ENCODE measurements around the gene NT5DC4.

- TF ChIP-seq, protein P1, sequence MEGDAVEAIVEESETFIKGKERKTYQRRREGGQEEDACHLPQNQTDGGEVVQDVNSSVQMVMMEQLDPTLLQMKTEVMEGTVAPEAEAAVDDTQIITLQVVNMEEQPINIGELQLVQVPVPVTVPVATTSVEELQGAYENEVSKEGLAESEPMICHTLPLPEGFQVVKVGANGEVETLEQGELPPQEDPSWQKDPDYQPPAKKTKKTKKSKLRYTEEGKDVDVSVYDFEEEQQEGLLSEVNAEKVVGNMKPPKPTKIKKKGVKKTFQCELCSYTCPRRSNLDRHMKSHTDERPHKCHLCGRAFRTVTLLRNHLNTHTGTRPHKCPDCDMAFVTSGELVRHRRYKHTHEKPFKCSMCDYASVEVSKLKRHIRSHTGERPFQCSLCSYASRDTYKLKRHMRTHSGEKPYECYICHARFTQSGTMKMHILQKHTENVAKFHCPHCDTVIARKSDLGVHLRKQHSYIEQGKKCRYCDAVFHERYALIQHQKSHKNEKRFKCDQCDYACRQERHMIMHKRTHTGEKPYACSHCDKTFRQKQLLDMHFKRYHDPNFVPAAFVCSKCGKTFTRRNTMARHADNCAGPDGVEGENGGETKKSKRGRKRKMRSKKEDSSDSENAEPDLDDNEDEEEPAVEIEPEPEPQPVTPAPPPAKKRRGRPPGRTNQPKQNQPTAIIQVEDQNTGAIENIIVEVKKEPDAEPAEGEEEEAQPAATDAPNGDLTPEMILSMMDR (IDR thresholded peaks at IDR 0.05) = no peak
- TF ChIP-seq RAD21 (conservative IDR thresholded peaks at IDR 0.05 in 1 of 2, IDR thresholded peaks at IDR 0.05 in 1 of 2) (no peak), POLR2AphosphoS2 (conservative IDR thresholded peaks at IDR 0.05; ENCODE audit: low read length) (no peak), POLR2A (IDR thresholded peaks at IDR 0.05; ENCODE audit: low read length) (no peak), RCOR1 (IDR thresholded peaks at IDR 0.05; ENCODE audit: low read depth, low read length) (no peak), SREBF2 (IDR thresholded peaks at IDR 0.05) (no peak), CEBPB (IDR thresholded peaks at IDR 0.05) (no peak), ZC3H11A (IDR thresholded peaks at IDR 0.05) (no peak), MYC (IDR thresholded peaks at IDR 0.05; ENCODE audit: borderline replicate concordance, low read length) (no peak), EP300 (IDR thresholded peaks at IDR 0.05) (no peak)
- TF ChIP-seq, protein P2, sequence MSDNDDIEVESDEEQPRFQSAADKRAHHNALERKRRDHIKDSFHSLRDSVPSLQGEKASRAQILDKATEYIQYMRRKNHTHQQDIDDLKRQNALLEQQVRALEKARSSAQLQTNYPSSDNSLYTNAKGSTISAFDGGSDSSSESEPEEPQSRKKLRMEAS (IDR thresholded peaks at IDR 0.05) = no peak
- TF ChIP-seq, protein P3, sequence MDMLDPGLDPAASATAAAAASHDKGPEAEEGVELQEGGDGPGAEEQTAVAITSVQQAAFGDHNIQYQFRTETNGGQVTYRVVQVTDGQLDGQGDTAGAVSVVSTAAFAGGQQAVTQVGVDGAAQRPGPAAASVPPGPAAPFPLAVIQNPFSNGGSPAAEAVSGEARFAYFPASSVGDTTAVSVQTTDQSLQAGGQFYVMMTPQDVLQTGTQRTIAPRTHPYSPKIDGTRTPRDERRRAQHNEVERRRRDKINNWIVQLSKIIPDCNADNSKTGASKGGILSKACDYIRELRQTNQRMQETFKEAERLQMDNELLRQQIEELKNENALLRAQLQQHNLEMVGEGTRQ (IDR thresholded peaks at IDR 0.05) = no peak
Measured at GRCh38 chr2:112730791-112731190, 10.0 kb downstream of the NT5DC4 start.
